HG03342 (cell line): ENCODE data around the gene ZNF514.
A peak's percentile ranks its signal among the peaks of the same experiment; 100 is the strongest.
"Not testable (repeated sequence)": the region's sequence is repeated elsewhere in the genome, so short reads cannot be mapped to it uniquely, and the experiment has no call there.

ENCODE experiments used
- ATAC-seq: cut with Tn5 transposase; IDR thresholded peaks from one replicate; pipeline ENCODE4 v1.9.1; 2021; ENCODE audit warnings: mild to moderate bottlenecking, moderate library complexity; ENCODE audit not compliant: unreplicated experiment

The ZNF514 gene

GRCh38 chr2:95143838-95144237, 15.8 kb downstream of the ZNF514 start:
- ATAC-seq, result no peak

- no peak for ATAC-seq
Measured at GRCh38 chr2:95138702-95139101, 20.9 kb downstream of the ZNF514 start.

GRCh38 chr2:95122197-95122551, 37.5 kb downstream of the ZNF514 start:
- no peak for ATAC-seq

- ATAC-seq, result peak; percentile 89
Measured at GRCh38 chr2:95121407-95122196, 38.0 kb downstream of the ZNF514 start, which contains the start of gene MRPS5. Gene MRPS5, minus strand, starts transcription at chr2:95121808. Its CDS starts 17 bp downstream, at chr2:95121791.

- ATAC-seq, result no peak
Measured at GRCh38 chr2:95121093-95121406, 38.6 kb downstream of the ZNF514 start.

- ATAC-seq, result peak; percentile 96
Measured at GRCh38 chr2:95115418-95115817, 44.2 kb downstream of the ZNF514 start.

GRCh38 chr2:95113464-95113863, 46.2 kb downstream of the ZNF514 start:
- ATAC-seq, result no peak

GRCh38 chr2:95110395-95110794, 49.3 kb downstream of the ZNF514 start:
- no peak for ATAC-seq

- no peak for ATAC-seq
Measured at GRCh38 chr2:95109260-95109659, 50.4 kb downstream of the ZNF514 start.

- ATAC-seq, result no peak
Measured at GRCh38 chr2:95106081-95106480, 53.6 kb downstream of the ZNF514 start.

GRCh38 chr2:95104606-95105005, 55.0 kb downstream of the ZNF514 start:
- no peak for ATAC-seq

GRCh38 chr2:95099910-95100309, 59.7 kb downstream of the ZNF514 start:
- no peak for ATAC-seq

GRCh38 chr2:95098273-95098672, 61.4 kb downstream of the ZNF514 start:
- ATAC-seq, result not testable (repeated sequence)
